Measurements from ENCODE around the gene HSF2. TPM values are rescaled to one million over a fixed set of nuclear protein-coding genes. Genes with fewer than 3 reads are reported as not detected.

The HSF2 gene, protein sequence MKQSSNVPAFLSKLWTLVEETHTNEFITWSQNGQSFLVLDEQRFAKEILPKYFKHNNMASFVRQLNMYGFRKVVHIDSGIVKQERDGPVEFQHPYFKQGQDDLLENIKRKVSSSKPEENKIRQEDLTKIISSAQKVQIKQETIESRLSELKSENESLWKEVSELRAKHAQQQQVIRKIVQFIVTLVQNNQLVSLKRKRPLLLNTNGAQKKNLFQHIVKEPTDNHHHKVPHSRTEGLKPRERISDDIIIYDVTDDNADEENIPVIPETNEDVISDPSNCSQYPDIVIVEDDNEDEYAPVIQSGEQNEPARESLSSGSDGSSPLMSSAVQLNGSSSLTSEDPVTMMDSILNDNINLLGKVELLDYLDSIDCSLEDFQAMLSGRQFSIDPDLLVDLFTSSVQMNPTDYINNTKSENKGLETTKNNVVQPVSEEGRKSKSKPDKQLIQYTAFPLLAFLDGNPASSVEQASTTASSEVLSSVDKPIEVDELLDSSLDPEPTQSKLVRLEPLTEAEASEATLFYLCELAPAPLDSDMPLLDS
- 14.0 and 15.2 TPM in 2 replicates for total RNA-seq (2014; rRNA removed; shearing (Covaris generic))

GRCh38 chr6:122399348-122400120 lies at the start of gene HSF2:
TSS of gene HSF2 (plus strand) at chr6:122399652. CDS start at chr6:122399738, 86 bp downstream.

GRCh38 chr6:122471107-122472021 lies 71.9 kb downstream of the HSF2 start, which contains the start of gene SERINC1:
TSS of gene SERINC1 (minus strand) at chr6:122471807. CDS start at chr6:122471737, 70 bp downstream.

Small RNA genes lying within 50 kb of the gene (small RNA-seq; reads per million reads assigned to genes)
- gene Z99129.1: not detected

Other genes with a start within 250 kb of the HSF2 start
- 45.7 and 48.7 TPM in 2 replicates for gene SERINC1, start 72.2 kb downstream of the HSF2 start, total RNA-seq (2014; rRNA removed; shearing (Covaris generic))
- gene PKIB, start 210.8 kb downstream of the HSF2 start, total RNA-seq (2014; rRNA removed; shearing (Covaris generic)): 1.4 and 2.3 TPM in 2 replicates